Hepatocyte (in vitro differentiated cells): ENCODE data around the gene GCC1. TPM values are rescaled to one million over a fixed set of nuclear protein-coding genes. Genes with fewer than 3 reads are reported as not detected.

Source experiments
- DNase-seq: peaks from one replicate; pipeline ENCODE4 v3.0.0-alpha.2; 2016; ENCODE audit warnings: low spot score
- H2AFZ ChIP-seq: fragments of 200-600 bp; sonication (generic); 2 replicates; pipeline ENCODE4 v1.6.0; 2016; ENCODE audit warnings: antibody characterized with exemption, mild to moderate bottlenecking
- H3K27ac ChIP-seq: fragments of 200-600 bp; sonication (generic); 2 replicates; pipeline ENCODE4 v1.5.1; 2016; ENCODE audit warnings: mild to moderate bottlenecking
- H3K27me3 ChIP-seq: fragments of 200-600 bp; sonication (generic); 2 replicates; pipeline ENCODE4 v1.6.1; 2016
- H3K36me3 ChIP-seq: fragments of 200-600 bp; sonication (generic); replicated peaks from 2 replicates; pipeline ENCODE4 v1.5.1; 2016; ENCODE audit warnings: low read depth; ENCODE audit not compliant: insufficient read depth
- H3K4me1 ChIP-seq: fragments of 200-600 bp; sonication (generic); 2 replicates; pipeline ENCODE4 v1.5.1; 2016; ENCODE audit warnings: mild to moderate bottlenecking, moderate library complexity; ENCODE audit not compliant: insufficient read depth
- H3K4me2 ChIP-seq: fragments of 200-600 bp; sonication (generic); 2 replicates; pipeline ENCODE4 v1.6.0; 2016
- H3K4me3 ChIP-seq: fragments of 200-600 bp; sonication (generic); 2 replicates; pipeline ENCODE4 v1.5.1; 2016; ENCODE audit warnings: mild to moderate bottlenecking
- H3K79me2 ChIP-seq: fragments of 200-600 bp; sonication (generic); 2 replicates; pipeline ENCODE4 v1.6.0; 2017; ENCODE audit warnings: mild to moderate bottlenecking
- H3K9me2 ChIP-seq: fragments of 200-600 bp; sonication (generic); replicated peaks from 2 replicates; pipeline ENCODE4 v1.6.0; 2017; ENCODE audit warnings: mild to moderate bottlenecking; ENCODE audit not compliant: insufficient read depth
- H3K9me3 ChIP-seq: fragments of 200-600 bp; sonication (generic); 2 replicates; pipeline ENCODE4 v1.5.1; 2016; ENCODE audit warnings: low read depth, mild to moderate bottlenecking
- H4K20me1 ChIP-seq: fragments of 200-600 bp; sonication (generic); 2 replicates; pipeline ENCODE4 v1.6.0; 2016; ENCODE audit warnings: mild to moderate bottlenecking; ENCODE audit not compliant: insufficient read depth, poor library complexity, severe bottlenecking
- CTCF ChIP-seq: fragments of 200-600 bp; sonication (generic); IDR thresholded peaks from 2 replicates; pipeline ENCODE4 v1.5.1; 2016; ENCODE audit warnings: antibody characterized with exemption, mild to moderate bottlenecking; ENCODE audit not compliant: poor library complexity
- EZH2 ChIP-seq: fragments of 200-600 bp; sonication (generic); IDR thresholded peaks from 2 replicates; pipeline ENCODE4 v1.6.1; 2016; ENCODE audit warnings: antibody characterized with exemption, mild to moderate bottlenecking, borderline replicate concordance
- EZH2phosphoT487 ChIP-seq: fragments of 200-600 bp; sonication (generic); IDR thresholded peaks from one replicate; pipeline ENCODE4 v1.6.1; 2018; ENCODE audit warnings: antibody characterized with exemption, mild to moderate bottlenecking, low read depth, moderate library complexity; ENCODE audit not compliant: unreplicated experiment, severe bottlenecking
- WGBS: methylation state at CpG from one replicate; pipeline ENCODE4 v1.1.6; 2016; ENCODE audit warnings: low lambda C conversion rate; ENCODE audit errors: missing lambda C conversion rate; 5-methylcytosine and 5-hydroxymethylcytosine counted together
- polyA plus RNA-seq: library from polyadenylated mRNA; unstranded; fragments of >200 nt; fragmentation: Nextera tagmentation; extraction: Ambion mirVana; gene quantifications from 2 replicates; pipeline ENCODE4 v1.2.1, GENCODE V29; 2016
- total RNA-seq: library from RNA; depleted of rRNA; stranded (reverse); fragments of >200 nt; gene quantifications from 2 replicates; pipeline ENCODE4 v1.2.3, GENCODE V29; 2014

Gene GCC1
- total and polyA plus RNA-seq, 2 experiments from 2014 or later: 13.0 to 15.4 TPM

- H3K4me1 ChIP-seq: no peaks in the 10 kb centered on the region
- H3K27me3 ChIP-seq: no peaks in the 10 kb centered on the region
- no peak overlapping the region for H3K4me2 ChIP-seq
- no peaks in the 10 kb centered on the region for H3K36me3 ChIP-seq
- no peaks in the 10 kb centered on the region for H4K20me1 ChIP-seq
- H3K9me2 ChIP-seq: no peaks in the 10 kb centered on the region
- DNase-seq: no peak
- TF ChIP-seq EZH2phosphoT487: no peak
- TF ChIP-seq CTCF: no peak
- TF ChIP-seq EZH2: no peak
- no peak overlapping the region for H3K27ac ChIP-seq
- H3K4me3 ChIP-seq: no peak overlapping the region
- WGBS: 68% methylated on average over 3 of the region's 3 CpGs
- no peaks in the 10 kb centered on the region for H3K79me2 ChIP-seq
- H2AFZ ChIP-seq: no peak overlapping the region
- H3K9me3 ChIP-seq: no peaks in the 10 kb centered on the region
Measured at GRCh38 chr7:127600885-127601284, 15.5 kb upstream of the GCC1 start.

- no peak for DNase-seq
- H3K4me1 ChIP-seq: no peaks in the 10 kb centered on the region
- no peak overlapping the region for H3K27ac ChIP-seq
- no peaks in the 10 kb centered on the region for H3K36me3 ChIP-seq
- H3K27me3 ChIP-seq: no peaks in the 10 kb centered on the region
- no peaks in the 10 kb centered on the region for H3K9me2 ChIP-seq
- H4K20me1 ChIP-seq: no peaks in the 10 kb centered on the region
- H3K4me3 ChIP-seq: no peak overlapping the region
- H3K9me3 ChIP-seq: no peaks in the 10 kb centered on the region
- WGBS: 57% methylated on average over 6 of the region's 6 CpGs
- H2AFZ ChIP-seq: no peak overlapping the region
- H3K79me2 ChIP-seq: no peaks in the 10 kb centered on the region
- TF ChIP-seq CTCF (peak; percentile 11), EZH2phosphoT487 (no peak), EZH2 (no peak)
- no peak overlapping the region for H3K4me2 ChIP-seq
Measured at GRCh38 chr7:127598318-127598717, 12.9 kb upstream of the GCC1 start.

DNA sequence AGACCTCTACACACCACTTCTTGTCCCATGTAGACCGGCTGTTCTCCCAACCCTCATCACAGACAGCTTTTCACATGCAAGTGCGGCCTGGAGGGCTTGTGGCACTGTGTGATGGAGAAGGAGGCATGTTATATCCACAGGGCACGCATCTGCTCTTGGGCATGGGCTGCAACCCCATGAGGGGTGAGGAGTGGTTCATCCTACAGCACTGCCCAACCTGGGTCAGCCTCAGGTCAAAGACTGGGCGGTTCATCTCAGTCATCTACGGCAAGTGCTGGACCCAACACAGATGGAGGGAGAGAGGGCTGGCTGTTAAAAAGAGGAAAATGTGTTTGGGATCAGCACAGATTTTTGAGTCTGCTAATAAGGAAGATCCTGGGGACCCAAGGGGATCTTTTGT, 10.3 kb upstream of the GCC1 start:
- Histone ChIP-seq H3K4me1 (no peaks in the 10 kb centered on the region), H3K4me3 (no peak overlapping the region), H3K27ac (no peak overlapping the region), H3K36me3 (no peaks in the 10 kb centered on the region), H2AFZ (no peak overlapping the region), H3K4me2 (no peak overlapping the region), H3K79me2 (no peaks in the 10 kb centered on the region), H3K9me3 (no peaks in the 10 kb centered on the region), H4K20me1 (no peaks in the 10 kb centered on the region), H3K9me2 (no peaks in the 10 kb centered on the region), H3K27me3 (no peaks in the 10 kb centered on the region)
- WGBS: 93% methylated on average over 5 of the region's 5 CpGs
- no peak for DNase-seq
- TF ChIP-seq EZH2 (no peak), CTCF (no peak), EZH2phosphoT487 (no peak)

- Histone ChIP-seq H2AFZ (no peak overlapping the region), H3K79me2 (peaks cover 7% of the 10 kb centered on the region), H4K20me1 (peaks cover 2% of the 10 kb centered on the region), H3K4me2 (no peak overlapping the region), H3K4me1 (peaks cover 3% of the 10 kb centered on the region), H3K9me2 (no peaks in the 10 kb centered on the region), H3K27me3 (no peaks in the 10 kb centered on the region), H3K9me3 (no peaks in the 10 kb centered on the region), H3K27ac (no peak overlapping the region), H3K4me3 (no peak overlapping the region), H3K36me3 (no peaks in the 10 kb centered on the region)
- DNase-seq: no peak
- 89% methylated on average over 1 of the region's 1 CpG for WGBS
- TF ChIP-seq EZH2: no peak
- no peak for TF ChIP-seq EZH2phosphoT487
- no peak for TF ChIP-seq CTCF
Measured at GRCh38 chr7:127594490-127594889, 9.1 kb upstream of the GCC1 start.
